ENCODE measurements around the gene TAS2R20. TPM values are rescaled to one million over a fixed set of nuclear protein-coding genes. Genes with fewer than 3 reads are reported as not detected.

The TAS2R20 gene
- total and polyA plus RNA-seq, 2 of the 8 experiments (the other 6 are each of a cell fraction or from before 2014, with no cell fraction given): 0.57 to 0.71 TPM

- Histone ChIP-seq H2AFZ (ENCODE audit: low read length) (no peak overlapping the region), H3K4me1 (replicated peaks in 1 of 4; ENCODE audit: control insufficient read depth in 3 of 4, insufficient read depth in 4 of 4, low read length in 3 of 4) (no peaks in the 10 kb centered on the region), H2BK12ac (ENCODE audit: low read depth, low read length) (no peak overlapping the region), H3K9ac (replicated peaks in 1 of 4; ENCODE audit: extremely low read depth in 1 of 4, low read depth in 3 of 4, low read length in 3 of 4) (no peak overlapping the region), H3K18ac (ENCODE audit: extremely low read depth, low read length) (no peak overlapping the region), H2BK5ac (ENCODE audit: low read depth, low read length) (no peak overlapping the region), H3K79me1 (ENCODE audit: low read depth, low read length) (no peaks in the 10 kb centered on the region), H3K79me2 (ENCODE audit: control insufficient read depth in 1 of 2, insufficient read depth in 2 of 2, low read length in 2 of 2) (no peaks in the 10 kb centered on the region), H4K20me1 (replicated peaks in 1 of 2; ENCODE audit: control insufficient read depth in 1 of 2, insufficient read depth in 2 of 2, low read length in 2 of 2) (peaks cover 0 to 3% of the 10 kb centered on the region in 2 experiments), H4K91ac (replicated peaks; ENCODE audit: insufficient read length, low read length) (no peak overlapping the region), H2BK20ac (ENCODE audit: low read length) (no peak overlapping the region), H3K4ac (replicated peaks; ENCODE audit: insufficient read length, low read depth, low read length) (no peak overlapping the region), H3K27ac (ENCODE audit: low read depth, low read length) (no peak overlapping the region), H3K4me3 (ENCODE audit: extremely low read depth in 1 of 4, insufficient read depth in 2 of 4, low read depth in 3 of 4, low read length in 4 of 4) (no peak overlapping the region), H2AK5ac (ENCODE audit: low read depth, low read length) (no peak overlapping the region), H2BK120ac (replicated peaks; ENCODE audit: low read depth, low read length) (no peak overlapping the region), H3K9me3 (ENCODE audit: insufficient read depth in 2 of 2, low read depth in 1 of 2, low read length in 1 of 2) (no peaks in the 10 kb centered on the region), H3K23ac (ENCODE audit: insufficient read length) (no peak overlapping the region), H3K27me3 (replicated peaks in 1 of 4; ENCODE audit: control insufficient read depth in 3 of 4, extremely low read depth in 1 of 4, insufficient read depth in 3 of 4, low read length in 3 of 4) (no peaks in the 10 kb centered on the region), H3K14ac (ENCODE audit: insufficient read length) (no peak overlapping the region), H3K36me3 (ENCODE audit: control insufficient read depth in 2 of 4, insufficient read depth in 4 of 4, low read length in 3 of 4) (no peaks in the 10 kb centered on the region), H3K4me2 (ENCODE audit: insufficient read depth in 1 of 2, low read depth in 2 of 2, low read length in 2 of 2) (no peak overlapping the region), H3K23me2 (ENCODE audit: low read depth, low read length) (no peaks in the 10 kb centered on the region), H2BK15ac (ENCODE audit: low read length) (no peak overlapping the region), H4K5ac (ENCODE audit: insufficient read length, low read depth, low read length) (no peak overlapping the region), H3K56ac (replicated peaks; ENCODE audit: insufficient read length, low read depth, low read length) (no peak overlapping the region), H4K8ac (ENCODE audit: extremely low read depth, insufficient read depth, low read length) (no peak overlapping the region)
- 65% methylated on average over 3 of the region's 3 CpGs; no CpG with 5 or more reads in 1 of the 2 experiments for WGBS, 2 experiments (ENCODE audit: extremely low coverage in 1 of 2, insufficient coverage in 1 of 2, insufficient read length in 1 of 2, insufficient replicate concordance in 2 of 2, low coverage in 1 of 2, low lambda C conversion rate in 2 of 2, missing lambda C conversion rate in 1 of 2)
- CTCF ChIA-PET (ENCODE audit: partially characterized antibody): no interaction called here
- no peak for DNase-seq (ENCODE audit: low read depth in 1 of 2, low spot score in 2 of 2)
- POLR2A ChIA-PET (ENCODE audit: partially characterized antibody): no interaction called here
- no peak for FAIRE-seq
- no peak for TF ChIP-seq PHF8 (conservative IDR thresholded peaks at IDR 0.05; ENCODE audit: low read depth, low read length)
- no peak for TF ChIP-seq SP1 (IDR thresholded peaks at IDR 0.05; ENCODE audit: low read depth, low read length)
Measured at GRCh38 chr12:10994307-10994706, 3.8 kb downstream of the TAS2R20 start.

Measured in H1 (cell line).